IMR-90 (cell line): ENCODE measurements around the gene BMP5.

Source experiments
- POLR2A ChIP-seq: IDR thresholded peaks from 2 replicates; pipeline ENCODE4 v1.6.1; 2012; ENCODE audit warnings: mild to moderate bottlenecking, low read depth, low read length
- RFX5 ChIP-seq: IDR thresholded peaks from 2 replicates; pipeline ENCODE4 v1.8.0; 2012; ENCODE audit warnings: low read depth, mild to moderate bottlenecking, low read length, moderate library complexity
- TF ChIP-seq, protein P1 (sequence below): conservative IDR thresholded peaks from 2 replicates; pipeline ENCODE4 v1.5.1; 2012; ENCODE audit warnings: mild to moderate bottlenecking, low read depth, low read length, improper control_type of control experiment

DNA sequence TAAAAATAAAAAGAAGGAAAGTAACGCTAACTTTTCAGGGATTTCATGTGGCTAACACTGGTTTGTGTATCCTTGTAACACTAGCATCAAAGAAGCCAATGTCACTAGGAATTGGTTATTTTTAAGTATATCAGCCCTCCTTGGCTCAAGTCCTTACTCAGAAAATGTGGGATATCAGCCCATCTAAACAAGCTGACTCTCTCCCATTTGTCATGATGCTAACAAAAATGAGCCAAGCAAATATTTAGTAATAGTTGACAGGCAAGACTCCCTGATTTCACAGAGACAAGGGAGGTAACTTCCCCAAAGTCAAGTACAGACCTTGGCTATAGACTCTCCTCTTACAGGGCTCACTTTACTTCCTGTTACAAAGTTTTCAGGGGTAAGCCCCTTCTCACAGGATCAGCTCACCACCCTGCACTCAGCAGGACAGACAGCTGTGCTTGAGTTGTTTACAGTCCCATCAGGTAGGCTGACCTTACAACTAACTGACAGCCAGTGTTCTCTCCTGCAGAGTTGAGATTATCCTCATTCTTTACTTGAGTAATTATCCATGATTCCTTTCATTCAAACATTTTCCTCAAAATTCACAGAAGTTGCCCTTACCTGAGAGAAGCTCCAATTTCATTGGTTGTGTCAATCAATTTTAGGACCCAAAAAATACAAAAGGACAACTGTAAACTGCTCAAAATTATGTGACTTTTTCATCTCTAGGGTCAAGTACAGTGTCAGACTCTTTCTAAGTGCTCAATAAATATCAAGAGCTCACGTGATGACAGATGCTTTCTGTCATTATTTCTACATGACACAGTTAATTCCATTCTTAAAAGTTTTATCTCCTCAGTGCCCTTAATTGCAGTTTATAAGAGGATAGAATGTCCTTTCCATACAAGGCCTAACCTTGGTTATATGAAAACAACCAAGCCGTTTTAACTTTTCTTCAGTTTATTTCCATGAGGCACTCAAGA, 38.1 kb upstream of the BMP5 start:
- TF ChIP-seq, protein P1, sequence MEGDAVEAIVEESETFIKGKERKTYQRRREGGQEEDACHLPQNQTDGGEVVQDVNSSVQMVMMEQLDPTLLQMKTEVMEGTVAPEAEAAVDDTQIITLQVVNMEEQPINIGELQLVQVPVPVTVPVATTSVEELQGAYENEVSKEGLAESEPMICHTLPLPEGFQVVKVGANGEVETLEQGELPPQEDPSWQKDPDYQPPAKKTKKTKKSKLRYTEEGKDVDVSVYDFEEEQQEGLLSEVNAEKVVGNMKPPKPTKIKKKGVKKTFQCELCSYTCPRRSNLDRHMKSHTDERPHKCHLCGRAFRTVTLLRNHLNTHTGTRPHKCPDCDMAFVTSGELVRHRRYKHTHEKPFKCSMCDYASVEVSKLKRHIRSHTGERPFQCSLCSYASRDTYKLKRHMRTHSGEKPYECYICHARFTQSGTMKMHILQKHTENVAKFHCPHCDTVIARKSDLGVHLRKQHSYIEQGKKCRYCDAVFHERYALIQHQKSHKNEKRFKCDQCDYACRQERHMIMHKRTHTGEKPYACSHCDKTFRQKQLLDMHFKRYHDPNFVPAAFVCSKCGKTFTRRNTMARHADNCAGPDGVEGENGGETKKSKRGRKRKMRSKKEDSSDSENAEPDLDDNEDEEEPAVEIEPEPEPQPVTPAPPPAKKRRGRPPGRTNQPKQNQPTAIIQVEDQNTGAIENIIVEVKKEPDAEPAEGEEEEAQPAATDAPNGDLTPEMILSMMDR: no peak
- TF ChIP-seq POLR2A (no peak), RFX5 (no peak)
